Measurements from ENCODE around the gene CRTC1. TPM values are rescaled to one million over a fixed set of nuclear protein-coding genes. Genes with fewer than 3 reads are reported as not detected.
"Not testable (repeated sequence)": the region's sequence is repeated elsewhere in the genome, so short reads cannot be mapped to it uniquely, and the experiment has no call there.

CRTC1 gene
- polyA plus RNA-seq, 5 donors, result 12.8 to 26.9 (median 16.0) TPM

GRCh38 chr19:18798384-18799352, 115.2 kb downstream of the CRTC1 start:
- no peak for DNase-seq

- no peak for DNase-seq
Measured at GRCh38 chr19:18799389-18799970, 116.0 kb downstream of the CRTC1 start.

DNA sequence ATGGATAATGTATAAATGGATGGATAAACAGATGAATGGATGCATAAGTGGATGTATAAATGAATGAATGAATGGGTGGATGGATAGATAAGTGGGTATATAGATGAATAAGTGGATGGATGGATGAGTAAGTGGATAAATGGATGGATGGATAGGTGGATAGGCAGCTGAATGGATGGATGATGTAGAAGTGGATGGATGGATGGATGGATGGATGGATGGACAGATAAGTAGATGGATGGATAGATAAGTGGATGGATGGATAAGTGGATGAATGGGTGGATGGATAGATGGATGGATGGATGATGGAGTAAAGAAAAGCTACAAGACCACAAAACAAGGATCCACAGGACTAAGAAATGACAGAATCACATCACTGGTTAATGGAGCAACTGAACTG, 116.6 kb downstream of the CRTC1 start:
- no peak for DNase-seq

GRCh38 chr19:18800636-18801035, 117.2 kb downstream of the CRTC1 start:
- no peak for DNase-seq

DNA sequence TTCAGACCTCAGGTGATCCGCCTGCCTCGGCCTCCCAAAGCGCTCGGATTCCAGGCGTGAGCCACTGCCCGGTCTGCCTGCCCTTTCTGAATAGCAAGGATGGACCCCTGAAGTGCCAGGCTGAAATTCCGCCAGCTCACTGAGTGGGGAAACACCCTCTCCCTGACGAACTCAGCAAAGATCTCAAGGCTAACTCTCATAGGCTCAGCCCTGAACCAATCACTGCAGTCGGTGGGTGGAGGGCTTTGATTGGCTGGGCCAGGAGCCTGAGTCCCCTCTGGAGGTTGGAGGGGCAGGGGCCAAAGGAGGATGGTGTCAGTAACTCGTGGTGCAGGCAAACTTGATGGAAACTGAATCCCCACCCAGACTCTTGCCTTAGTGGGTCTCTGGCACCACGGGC, 118.9 kb downstream of the CRTC1 start:
- DNase-seq, result no peak

GRCh38 chr19:18803550-18804138, 120.2 kb downstream of the CRTC1 start:
- DNase-seq, result no peak

DNA sequence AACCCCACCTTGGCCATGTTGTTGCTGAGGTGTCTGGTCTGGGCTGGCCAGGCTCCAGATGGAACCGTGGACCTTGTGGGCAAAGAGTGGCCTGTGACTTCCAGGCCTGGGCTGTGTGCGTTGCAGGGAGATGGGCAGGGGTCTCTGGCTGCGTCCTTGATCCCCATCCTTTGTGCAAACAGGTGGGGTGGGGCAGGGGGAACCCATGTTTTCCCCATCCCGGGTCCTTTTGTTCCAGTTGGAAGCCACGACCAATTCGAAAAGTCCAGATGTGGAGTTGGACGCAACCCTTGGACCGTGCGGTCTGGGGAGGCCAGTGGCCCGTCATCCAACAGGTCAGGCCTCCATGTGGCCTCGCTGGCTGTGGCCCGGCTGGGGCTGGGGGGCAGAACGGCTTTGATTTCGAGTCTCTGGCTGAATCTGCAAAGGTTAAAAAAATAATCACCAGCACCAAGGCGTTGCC, 120.7 kb downstream of the CRTC1 start:
- no peak for DNase-seq

DNA sequence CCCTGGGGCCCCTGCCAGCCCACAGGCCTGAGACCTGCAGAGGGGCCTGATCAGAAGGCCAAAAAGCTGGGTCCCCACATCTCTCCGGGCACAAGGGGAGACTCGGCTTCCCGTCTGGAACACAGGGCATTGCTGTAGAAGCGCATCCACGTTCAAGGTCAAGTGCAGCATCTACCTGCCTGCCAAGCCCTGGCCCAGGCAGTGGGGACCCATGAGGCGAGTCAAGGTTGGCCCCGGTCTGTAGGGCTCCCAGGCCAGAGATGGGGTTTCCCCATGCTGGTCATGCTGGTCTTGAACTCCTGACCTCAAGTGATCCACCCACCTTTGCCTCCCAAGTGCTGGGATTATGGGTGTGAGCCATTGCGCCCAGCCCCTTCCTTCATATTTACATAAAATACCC, 121.2 kb downstream of the CRTC1 start:
- no peak for DNase-seq

GRCh38 chr19:18807861-18808331, 124.4 kb downstream of the CRTC1 start:
- no peak for DNase-seq

- peak; percentile 59 to 67 for DNase-seq
Measured at GRCh38 chr19:18809149-18809868, 125.8 kb downstream of the CRTC1 start.

GRCh38 chr19:18811638-18812037, 128.2 kb downstream of the CRTC1 start:
- not testable (repeated sequence) for DNase-seq

DNA sequence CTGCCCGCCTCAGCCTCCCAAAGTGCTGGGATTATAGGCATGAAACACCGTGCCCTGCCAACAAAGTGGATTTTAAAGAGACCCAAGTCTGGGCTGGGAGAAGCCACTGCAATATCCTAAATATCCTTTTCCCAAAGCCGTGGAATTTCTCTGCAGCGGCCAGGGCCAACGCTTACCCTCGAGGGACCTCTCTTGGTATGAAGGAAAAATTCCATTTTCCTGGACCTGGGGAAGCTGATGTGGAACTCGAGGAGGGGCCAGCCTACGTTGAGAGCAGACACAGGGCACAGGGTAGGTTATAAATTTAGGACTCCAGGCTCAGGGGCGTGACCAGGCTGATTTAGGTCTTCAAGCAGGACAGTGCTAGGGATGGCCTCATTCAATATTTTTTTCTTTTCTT, 130.6 kb downstream of the CRTC1 start:
- DNase-seq, result no peak

GRCh38 chr19:18815673-18816072, 132.2 kb downstream of the CRTC1 start:
- DNase-seq, result no peak

DNA sequence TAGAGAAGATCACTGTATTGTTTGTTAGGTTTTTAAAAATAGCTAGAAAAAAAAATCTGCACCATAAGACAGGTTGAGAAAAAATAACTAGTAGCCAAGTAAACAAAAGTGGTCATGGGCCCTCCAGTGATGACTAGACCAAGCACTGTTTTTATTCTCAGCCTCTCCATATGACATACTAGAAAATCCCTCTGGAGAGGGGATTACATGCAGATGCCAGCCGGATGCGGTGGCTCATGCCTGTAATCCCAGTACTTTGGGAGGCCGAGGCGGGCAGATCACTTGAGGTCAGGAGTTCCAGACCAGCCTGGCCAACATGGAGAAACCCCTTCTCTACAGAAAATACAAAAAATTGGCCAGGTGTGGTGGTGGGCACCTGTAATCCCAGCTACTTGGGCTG, 133.2 kb downstream of the CRTC1 start:
- DNase-seq, result not testable (repeated sequence)

- DNase-seq, result no peak
Measured at GRCh38 chr19:18817574-18817973, 134.1 kb downstream of the CRTC1 start.

DNA sequence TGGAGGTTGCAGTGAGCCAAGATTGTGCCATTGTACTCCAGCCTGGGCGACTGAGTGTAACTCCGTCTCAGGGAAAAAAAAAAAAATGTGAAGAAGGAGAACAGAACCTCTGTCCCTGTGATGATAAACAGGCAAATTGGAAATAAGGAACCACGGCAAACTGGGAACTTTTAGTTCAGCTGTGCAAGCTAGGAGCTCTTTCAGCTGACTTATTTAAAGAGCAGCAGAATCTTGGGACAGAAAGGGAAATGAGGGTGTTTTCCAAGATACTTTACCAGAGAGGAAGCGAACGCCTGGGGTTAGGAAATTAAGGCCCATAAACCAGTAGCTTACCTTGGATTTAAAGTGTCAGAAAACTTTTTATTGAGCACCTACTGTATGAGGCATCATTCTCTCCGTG, 145.3 kb downstream of the CRTC1 start:
- DNase-seq, result no peak

GRCh38 chr19:18830488-18830887, 147.0 kb downstream of the CRTC1 start:
- no peak for DNase-seq

DNA sequence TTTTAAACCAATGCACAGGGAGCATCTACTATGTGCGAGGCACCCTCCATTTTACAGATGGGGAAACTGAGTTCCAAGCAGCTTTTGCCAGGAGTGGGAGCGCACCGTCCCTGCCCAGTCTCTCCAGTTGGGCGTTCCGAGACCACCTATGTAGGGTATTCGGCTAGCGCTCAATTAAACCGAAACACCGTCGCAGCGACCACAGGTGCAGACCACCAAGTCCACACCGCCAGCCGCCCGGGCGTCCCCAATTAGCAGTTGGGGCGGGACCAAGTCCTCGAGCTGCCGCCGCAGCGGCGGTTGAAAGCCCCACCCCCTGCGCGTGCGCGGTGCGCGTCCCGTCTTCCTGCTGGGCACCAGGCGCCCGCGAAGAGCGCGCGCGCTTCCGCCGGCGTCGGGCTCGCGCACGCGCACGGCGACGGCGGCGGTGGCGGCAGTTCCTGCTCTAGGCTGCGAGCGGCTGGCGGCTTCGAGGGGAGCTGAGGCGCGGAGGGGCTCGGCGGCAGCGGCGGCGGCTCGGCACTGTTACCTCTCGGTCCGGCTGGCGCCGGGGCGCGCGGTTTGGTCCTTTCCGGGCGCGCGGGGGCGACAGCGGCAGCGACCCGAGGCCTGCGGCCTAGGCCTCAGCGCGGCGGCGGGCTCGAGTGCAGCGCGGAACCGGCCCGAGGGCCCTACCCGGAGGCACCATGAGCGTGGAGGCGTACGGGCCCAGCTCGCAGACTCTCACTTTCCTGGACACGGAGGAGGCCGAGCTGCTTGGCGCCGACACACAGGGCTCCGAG, 148.2 kb downstream of the CRTC1 start, which contains the start of gene UPF1:
Gene UPF1, plus strand, starts transcription at position 436 of the 782 bp plus-strand sequence. Its CDS starts 251 bp downstream, at position 687.
- DNase-seq, result peak; percentile 93 to 94
